ENCODE data around the gene YY2.
"Not testable (repeated sequence)": the region's sequence is repeated elsewhere in the genome, so short reads cannot be mapped to it uniquely, and the experiment has no call there.

The YY2 gene

GRCh38 chrX:21855937-21856415 is at the start of gene YY2:
TSS of gene YY2 (plus strand) at chrX:21855987. CDS start at chrX:21856485, 498 bp downstream.
- DNase-seq = no peak

- no peak for DNase-seq
These were observed 49.1 kb upstream of the YY2 start for GRCh38 chrX:21806691-21807090.

- DNase-seq = no peak
These were observed 44.0 kb upstream of the YY2 start for GRCh38 chrX:21811832-21812231.

- no peak for DNase-seq
These were observed 43.2 kb upstream of the YY2 start for GRCh38 chrX:21812628-21813027.

- DNase-seq = no peak
These were observed 42.0 kb upstream of the YY2 start for GRCh38 chrX:21813612-21814368.

GRCh38 chrX:21816136-21816535 is 39.7 kb upstream of the YY2 start:
- no peak for DNase-seq

- DNase-seq = not testable (repeated sequence)
These were observed 35.6 kb upstream of the YY2 start for GRCh38 chrX:21820170-21820569.

GRCh38 chrX:21821875-21822274 is 33.9 kb upstream of the YY2 start:
- DNase-seq = no peak

GRCh38 chrX:21831496-21831895 is 24.3 kb upstream of the YY2 start:
- no peak for DNase-seq

- DNase-seq = no peak
These were observed 18.7 kb upstream of the YY2 start for GRCh38 chrX:21837056-21837455.

- DNase-seq = no peak
These were observed 16.9 kb upstream of the YY2 start for GRCh38 chrX:21838937-21839333.

GRCh38 chrX:21839334-21840192 is 16.2 kb upstream of the YY2 start, which contains the start of gene MBTPS2:
TSS of gene MBTPS2 (plus strand) at chrX:21839617. CDS start at chrX:21839735, 118 bp downstream.
- peak; percentile 77 for DNase-seq

- no peak for DNase-seq
These were observed 15.6 kb upstream of the YY2 start for GRCh38 chrX:21840193-21840545.

- DNase-seq = no peak
These were observed 12.6 kb upstream of the YY2 start for GRCh38 chrX:21843179-21843578.

- DNase-seq = no peak
These were observed 10.7 kb upstream of the YY2 start for GRCh38 chrX:21845096-21845495.

GRCh38 chrX:21847342-21847741 is 8.4 kb upstream of the YY2 start:
- DNase-seq = no peak

GRCh38 chrX:21853578-21853977 is 2.2 kb upstream of the YY2 start:
- DNase-seq = no peak

- DNase-seq = no peak
These were observed 717 bp downstream of the YY2 start for GRCh38 chrX:21856504-21856903.

- no peak for DNase-seq
These were observed 7.5 kb downstream of the YY2 start for GRCh38 chrX:21863241-21863640.

GRCh38 chrX:21865436-21865835 is 9.6 kb downstream of the YY2 start:
- no peak for DNase-seq

- DNase-seq = no peak
These were observed 14.7 kb downstream of the YY2 start for GRCh38 chrX:21870494-21870893.

GRCh38 chrX:21873063-21873775 is 17.4 kb downstream of the YY2 start:
- DNase-seq = no peak

- DNase-seq = not testable (repeated sequence)
These were observed 18.4 kb downstream of the YY2 start for GRCh38 chrX:21874182-21874581.
